ENCODE measurements around the gene OR13C9. TPM values are rescaled to one million over a fixed set of nuclear protein-coding genes. Genes with fewer than 3 reads are reported as not detected.
"Not testable (repeated sequence)": the region's sequence is repeated elsewhere in the genome, so short reads cannot be mapped to it uniquely, and the experiment has no call there.

OR13C9 gene
- total RNA-seq, 1 donor from 2014 or later: not detected

DNA sequence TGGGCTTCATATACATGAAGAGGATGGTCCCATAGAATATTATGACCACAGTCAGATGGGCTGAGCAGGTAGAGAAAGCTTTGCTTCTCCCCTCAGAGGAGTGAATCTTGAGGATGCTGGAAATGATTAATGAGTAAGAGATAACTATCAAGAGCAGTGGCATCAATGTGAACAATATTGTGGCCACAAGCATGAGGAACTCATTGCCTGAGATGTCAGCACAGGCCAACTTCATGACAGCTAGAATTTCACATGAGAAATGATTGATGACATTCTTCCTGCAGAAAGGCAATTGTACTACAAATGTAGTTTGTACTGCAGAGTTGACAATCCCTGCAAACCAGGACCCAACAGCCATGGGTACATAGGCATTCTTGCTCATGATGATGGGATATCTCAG lies 586 bp downstream of the OR13C9 start:
- no peak overlapping the region for H3K27ac Mint-ChIP-seq (ENCODE audit: unreplicated experiment)
- H3K36me3 Mint-ChIP-seq (ENCODE audit: unreplicated experiment): no peaks in the 10 kb centered on the region
- TF ChIP-seq, protein P1, sequence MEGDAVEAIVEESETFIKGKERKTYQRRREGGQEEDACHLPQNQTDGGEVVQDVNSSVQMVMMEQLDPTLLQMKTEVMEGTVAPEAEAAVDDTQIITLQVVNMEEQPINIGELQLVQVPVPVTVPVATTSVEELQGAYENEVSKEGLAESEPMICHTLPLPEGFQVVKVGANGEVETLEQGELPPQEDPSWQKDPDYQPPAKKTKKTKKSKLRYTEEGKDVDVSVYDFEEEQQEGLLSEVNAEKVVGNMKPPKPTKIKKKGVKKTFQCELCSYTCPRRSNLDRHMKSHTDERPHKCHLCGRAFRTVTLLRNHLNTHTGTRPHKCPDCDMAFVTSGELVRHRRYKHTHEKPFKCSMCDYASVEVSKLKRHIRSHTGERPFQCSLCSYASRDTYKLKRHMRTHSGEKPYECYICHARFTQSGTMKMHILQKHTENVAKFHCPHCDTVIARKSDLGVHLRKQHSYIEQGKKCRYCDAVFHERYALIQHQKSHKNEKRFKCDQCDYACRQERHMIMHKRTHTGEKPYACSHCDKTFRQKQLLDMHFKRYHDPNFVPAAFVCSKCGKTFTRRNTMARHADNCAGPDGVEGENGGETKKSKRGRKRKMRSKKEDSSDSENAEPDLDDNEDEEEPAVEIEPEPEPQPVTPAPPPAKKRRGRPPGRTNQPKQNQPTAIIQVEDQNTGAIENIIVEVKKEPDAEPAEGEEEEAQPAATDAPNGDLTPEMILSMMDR (IDR thresholded peaks at IDR 0.05; ENCODE audit: partially characterized antibody, unreplicated experiment): no peak
- no peaks in the 10 kb centered on the region for H3K9me3 Mint-ChIP-seq (ENCODE audit: unreplicated experiment)
- DNase-seq: no peak
- H3K4me3 Mint-ChIP-seq (ENCODE audit: unreplicated experiment): no peak overlapping the region
- no peaks in the 10 kb centered on the region for H3K4me1 Mint-ChIP-seq (ENCODE audit: low read depth, unreplicated experiment)
- peaks cover 1% of the 10 kb centered on the region for H3K27me3 Mint-ChIP-seq (ENCODE audit: unreplicated experiment)

DNA sequence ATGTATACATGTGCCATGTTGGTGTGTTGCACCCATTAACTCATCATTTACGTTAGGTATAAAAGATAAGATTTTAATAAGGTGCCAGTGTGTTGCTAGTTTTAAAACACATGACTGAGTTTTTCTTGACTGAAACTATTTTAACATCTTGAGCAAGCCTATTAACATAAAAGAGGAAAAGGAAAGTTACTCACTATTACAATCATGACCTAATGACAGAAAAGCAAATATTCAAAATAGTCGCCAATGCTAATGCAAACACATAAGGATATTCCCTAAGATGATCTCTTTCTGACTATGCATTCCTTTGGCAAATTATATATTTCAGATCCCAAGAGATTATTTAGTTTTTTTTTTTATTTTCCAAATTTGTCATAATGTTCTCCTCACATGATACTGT lies 6.8 kb downstream of the OR13C9 start:
- TF ChIP-seq, protein P1 (IDR thresholded peaks at IDR 0.05; ENCODE audit: partially characterized antibody, unreplicated experiment): no peak
- H3K4me1 Mint-ChIP-seq (ENCODE audit: low read depth, unreplicated experiment): no peaks in the 10 kb centered on the region
- H3K27ac Mint-ChIP-seq (ENCODE audit: unreplicated experiment): no peak overlapping the region
- no peak for DNase-seq
- peaks cover 1% of the 10 kb centered on the region for H3K27me3 Mint-ChIP-seq (ENCODE audit: unreplicated experiment)
- H3K36me3 Mint-ChIP-seq (ENCODE audit: unreplicated experiment): no peaks in the 10 kb centered on the region
- no peak overlapping the region for H3K4me3 Mint-ChIP-seq (ENCODE audit: unreplicated experiment)
- no peaks in the 10 kb centered on the region for H3K9me3 Mint-ChIP-seq (ENCODE audit: unreplicated experiment)

DNA sequence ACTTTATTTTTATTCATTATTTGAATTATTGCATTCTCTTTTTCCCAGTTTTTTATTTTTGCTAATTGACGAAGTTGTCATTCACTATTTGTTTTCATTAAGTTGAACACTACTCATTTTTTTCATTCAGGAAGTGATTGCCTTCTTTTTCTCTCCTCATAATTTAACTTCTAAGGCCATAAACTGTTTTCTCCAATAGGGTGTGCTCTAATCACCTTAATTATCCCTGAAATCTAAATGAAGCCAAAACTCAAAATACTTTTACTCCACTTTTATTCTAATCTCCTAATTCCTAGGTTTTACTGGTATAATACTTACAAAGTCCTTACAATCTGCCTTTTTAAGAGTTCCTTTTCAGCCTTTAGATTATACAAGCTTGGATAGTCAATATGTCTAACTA lies 9.7 kb downstream of the OR13C9 start:
- no peak overlapping the region for H3K4me3 Mint-ChIP-seq (ENCODE audit: unreplicated experiment)
- H3K9me3 Mint-ChIP-seq (ENCODE audit: unreplicated experiment): no peaks in the 10 kb centered on the region
- DNase-seq: no peak
- no peak overlapping the region for H3K27ac Mint-ChIP-seq (ENCODE audit: unreplicated experiment)
- no peaks in the 10 kb centered on the region for H3K4me1 Mint-ChIP-seq (ENCODE audit: low read depth, unreplicated experiment)
- no peaks in the 10 kb centered on the region for H3K36me3 Mint-ChIP-seq (ENCODE audit: unreplicated experiment)
- TF ChIP-seq, protein P1 (IDR thresholded peaks at IDR 0.05; ENCODE audit: partially characterized antibody, unreplicated experiment): no peak
- H3K27me3 Mint-ChIP-seq (ENCODE audit: unreplicated experiment): no peaks in the 10 kb centered on the region

DNA sequence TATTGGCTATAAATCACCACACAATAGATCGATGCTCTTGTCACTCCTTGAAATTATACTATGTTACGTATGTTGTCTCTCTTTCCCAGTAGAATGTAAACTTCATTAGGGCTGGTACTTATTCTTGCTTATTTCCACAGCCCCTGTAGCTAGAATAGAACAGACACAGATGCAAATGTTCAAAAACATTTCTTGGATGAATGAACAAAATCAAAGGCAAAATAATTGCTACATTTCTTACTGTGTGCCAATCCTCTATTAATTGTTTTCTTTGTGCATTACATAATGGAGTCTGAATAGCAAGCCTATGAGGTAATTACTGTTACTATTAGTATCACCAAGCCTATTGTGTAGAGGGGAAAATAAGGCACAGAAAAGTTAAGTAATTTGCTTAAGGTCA lies 11.9 kb downstream of the OR13C9 start:
- DNase-seq: no peak
- TF ChIP-seq, protein P1 (IDR thresholded peaks at IDR 0.05; ENCODE audit: partially characterized antibody, unreplicated experiment): no peak
- H3K27ac Mint-ChIP-seq (ENCODE audit: unreplicated experiment): no peak overlapping the region
- no peaks in the 10 kb centered on the region for H3K27me3 Mint-ChIP-seq (ENCODE audit: unreplicated experiment)
- H3K36me3 Mint-ChIP-seq (ENCODE audit: unreplicated experiment): no peaks in the 10 kb centered on the region
- no peaks in the 10 kb centered on the region for H3K4me1 Mint-ChIP-seq (ENCODE audit: low read depth, unreplicated experiment)
- H3K4me3 Mint-ChIP-seq (ENCODE audit: unreplicated experiment): no peak overlapping the region
- no peaks in the 10 kb centered on the region for H3K9me3 Mint-ChIP-seq (ENCODE audit: unreplicated experiment)

DNA sequence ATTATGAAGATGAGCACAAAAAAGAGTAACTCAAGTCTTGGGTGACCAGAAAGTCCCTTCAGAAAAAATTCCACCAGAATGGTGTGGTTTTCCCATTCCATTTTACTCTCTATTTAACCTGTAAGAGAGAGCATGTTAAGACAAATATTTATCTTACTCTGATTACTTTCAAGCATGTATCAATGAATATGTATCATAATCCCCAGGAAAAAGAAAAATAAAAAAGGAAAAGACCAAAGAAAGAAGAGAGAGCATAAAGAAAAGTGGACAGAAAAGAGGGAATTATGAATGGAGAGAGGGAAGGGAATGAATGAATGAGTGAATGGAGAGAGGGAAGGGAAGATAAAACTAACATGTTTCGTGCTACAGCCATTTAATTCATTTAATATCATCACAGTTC lies 12.5 kb downstream of the OR13C9 start, which contains the start of gene OR13C2:
Gene OR13C2 (minus strand): TSS at position 101 of the 400 bp plus-strand sequence. CDS start 0 bp downstream, at position 101.
- H3K9me3 Mint-ChIP-seq (ENCODE audit: unreplicated experiment); H3K4me3 Mint-ChIP-seq (ENCODE audit: unreplicated experiment); H3K27ac Mint-ChIP-seq (ENCODE audit: unreplicated experiment); H3K4me1 Mint-ChIP-seq (ENCODE audit: low read depth, unreplicated experiment); DNase-seq; H3K36me3 Mint-ChIP-seq (ENCODE audit: unreplicated experiment); H3K27me3 Mint-ChIP-seq (ENCODE audit: unreplicated experiment): not testable (repeated sequence)

DNA sequence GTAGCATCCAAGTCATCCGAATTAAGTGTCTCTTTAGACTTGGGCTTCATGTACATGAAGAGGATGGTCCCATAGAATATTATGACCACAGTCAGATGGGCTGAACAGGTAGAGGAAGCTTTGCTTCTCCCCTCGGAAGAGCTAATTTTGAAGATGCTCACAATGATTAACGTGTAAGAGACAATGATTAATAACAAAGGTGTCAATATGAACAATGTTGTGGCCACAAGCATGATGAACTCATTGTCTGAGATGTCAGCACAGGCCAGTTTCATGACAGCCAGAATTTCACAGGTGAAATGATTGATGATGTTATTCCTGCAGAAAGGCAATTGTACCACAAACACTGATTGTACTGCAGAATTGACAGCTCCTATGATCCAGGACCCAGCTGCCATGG lies 13.2 kb downstream of the OR13C9 start:
- Mint-ChIP-seq H3K9me3 (ENCODE audit: unreplicated experiment) (no peaks in the 10 kb centered on the region), H3K27me3 (ENCODE audit: unreplicated experiment) (no peaks in the 10 kb centered on the region), H3K4me1 (ENCODE audit: low read depth, unreplicated experiment) (no peaks in the 10 kb centered on the region), H3K4me3 (ENCODE audit: unreplicated experiment) (no peak overlapping the region), H3K36me3 (ENCODE audit: unreplicated experiment) (no peaks in the 10 kb centered on the region), H3K27ac (ENCODE audit: unreplicated experiment) (no peak overlapping the region)
- no peak for DNase-seq
- TF ChIP-seq, protein P1 (IDR thresholded peaks at IDR 0.05; ENCODE audit: partially characterized antibody, unreplicated experiment): no peak

DNA sequence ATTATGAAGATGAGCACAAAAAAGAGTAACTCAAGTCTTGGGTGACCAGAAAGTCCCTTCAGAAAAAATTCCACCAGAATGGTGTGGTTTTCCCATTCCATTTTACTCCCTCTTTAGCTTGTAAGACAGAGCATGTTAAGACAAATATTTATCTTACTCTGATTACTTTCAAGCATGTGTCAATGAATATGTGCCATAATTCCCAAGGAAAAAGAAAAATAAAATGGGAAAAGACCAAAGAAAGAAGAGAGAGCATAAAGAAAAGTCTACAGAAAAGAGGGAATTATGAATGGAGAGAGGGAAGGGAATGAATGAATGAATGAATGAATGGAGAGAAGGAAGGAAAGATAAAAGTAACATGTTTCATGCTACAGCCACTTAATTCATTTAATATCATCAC lies 18.7 kb downstream of the OR13C9 start, which contains the start of gene OR13C5:
Gene OR13C5 (minus strand): TSS at position 101 of the 400 bp plus-strand sequence. CDS start 0 bp downstream, at position 101.
- not testable (repeated sequence) for H3K4me1 Mint-ChIP-seq (ENCODE audit: low read depth, unreplicated experiment); DNase-seq; H3K27me3 Mint-ChIP-seq (ENCODE audit: unreplicated experiment); H3K27ac Mint-ChIP-seq (ENCODE audit: unreplicated experiment); H3K9me3 Mint-ChIP-seq (ENCODE audit: unreplicated experiment); H3K4me3 Mint-ChIP-seq (ENCODE audit: unreplicated experiment); H3K36me3 Mint-ChIP-seq (ENCODE audit: unreplicated experiment)

DNA sequence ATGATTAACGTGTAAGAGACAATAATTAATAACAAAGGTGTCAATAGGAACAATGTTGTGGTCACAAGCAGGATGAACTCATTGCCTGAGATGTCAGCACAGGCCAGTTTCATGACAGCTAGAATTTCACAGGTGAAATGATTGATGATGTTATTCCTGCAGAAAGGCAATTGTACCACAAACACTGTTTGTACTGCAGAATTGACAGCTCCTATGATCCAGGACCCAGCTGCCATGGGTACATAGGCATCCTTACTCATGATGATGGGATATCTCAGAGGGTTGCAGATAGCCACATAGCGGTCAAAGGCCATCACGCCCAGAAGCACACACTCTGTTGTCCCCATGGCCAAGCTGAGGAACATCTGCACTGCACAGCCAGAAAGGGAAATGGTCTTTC lies 19.3 kb downstream of the OR13C9 start:
- not testable (repeated sequence) for H3K9me3 Mint-ChIP-seq (ENCODE audit: unreplicated experiment); H3K27ac Mint-ChIP-seq (ENCODE audit: unreplicated experiment); H3K27me3 Mint-ChIP-seq (ENCODE audit: unreplicated experiment); DNase-seq; H3K4me3 Mint-ChIP-seq (ENCODE audit: unreplicated experiment); H3K4me1 Mint-ChIP-seq (ENCODE audit: low read depth, unreplicated experiment); H3K36me3 Mint-ChIP-seq (ENCODE audit: unreplicated experiment)

All from glutamatergic neuron (in vitro differentiated cells).